Keratinocyte (primary cell): ENCODE data around the gene ATRNL1.

ENCODE experiments used
- EZH2 ChIP-seq: IDR thresholded peaks from one replicate; pipeline ENCODE4 v1.6.1; 2012; ENCODE audit warnings: inconsistent platforms, mild to moderate bottlenecking, low read length, moderate library complexity
- TF ChIP-seq, protein P1 (sequence below), 3 experiments: IDR thresholded peaks in 1 of 3; conservative IDR thresholded peaks in 1 of 3; optimal IDR thresholded peaks in 1 of 3; 2 replicates in 2 of 3; 3 replicates in 1 of 3; pipeline versions ENCODE3 to v1.5.1; 2011; ENCODE audit warnings: low read length in 3 of 3, mild to moderate bottlenecking in 3 of 3, moderate library complexity in 2 of 3, control low read depth in 1 of 3, inconsistent platforms in 1 of 3; ENCODE audit not compliant: insufficient read depth in 2 of 3; ENCODE audit errors: extremely low read depth in 1 of 3

DNA sequence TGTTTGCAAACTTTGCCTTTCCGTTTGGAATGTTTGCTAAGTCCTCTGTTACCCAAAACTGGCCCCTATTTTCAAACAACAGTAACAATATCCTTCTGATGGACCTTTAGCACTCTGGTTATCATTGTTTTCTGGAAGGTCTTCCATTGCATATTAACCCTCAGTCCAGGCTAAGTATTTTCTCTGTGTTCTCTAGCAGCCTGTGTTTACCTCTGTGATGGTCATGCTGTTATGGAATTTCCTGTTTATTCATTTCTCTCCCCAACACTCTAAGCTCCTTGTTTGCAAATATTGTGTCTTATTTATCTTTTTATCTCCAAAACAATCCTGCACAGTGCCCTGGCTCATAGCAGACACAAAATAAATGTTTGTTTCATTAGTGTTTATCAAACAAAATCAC, 560.3 kb downstream of the ATRNL1 start:
- TF ChIP-seq, protein P1, sequence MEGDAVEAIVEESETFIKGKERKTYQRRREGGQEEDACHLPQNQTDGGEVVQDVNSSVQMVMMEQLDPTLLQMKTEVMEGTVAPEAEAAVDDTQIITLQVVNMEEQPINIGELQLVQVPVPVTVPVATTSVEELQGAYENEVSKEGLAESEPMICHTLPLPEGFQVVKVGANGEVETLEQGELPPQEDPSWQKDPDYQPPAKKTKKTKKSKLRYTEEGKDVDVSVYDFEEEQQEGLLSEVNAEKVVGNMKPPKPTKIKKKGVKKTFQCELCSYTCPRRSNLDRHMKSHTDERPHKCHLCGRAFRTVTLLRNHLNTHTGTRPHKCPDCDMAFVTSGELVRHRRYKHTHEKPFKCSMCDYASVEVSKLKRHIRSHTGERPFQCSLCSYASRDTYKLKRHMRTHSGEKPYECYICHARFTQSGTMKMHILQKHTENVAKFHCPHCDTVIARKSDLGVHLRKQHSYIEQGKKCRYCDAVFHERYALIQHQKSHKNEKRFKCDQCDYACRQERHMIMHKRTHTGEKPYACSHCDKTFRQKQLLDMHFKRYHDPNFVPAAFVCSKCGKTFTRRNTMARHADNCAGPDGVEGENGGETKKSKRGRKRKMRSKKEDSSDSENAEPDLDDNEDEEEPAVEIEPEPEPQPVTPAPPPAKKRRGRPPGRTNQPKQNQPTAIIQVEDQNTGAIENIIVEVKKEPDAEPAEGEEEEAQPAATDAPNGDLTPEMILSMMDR (optimal IDR thresholded peaks at IDR 0.05 in 1 of 3, IDR thresholded peaks at IDR 0.05 in 1 of 3, conservative IDR thresholded peaks at IDR 0.05 in 1 of 3; ENCODE audit: extremely low read depth in 1 of 3, insufficient read depth in 2 of 3, low read length in 3 of 3), result no peak
- no peak for TF ChIP-seq EZH2
